HL-60 (cell line): Measurements from ENCODE around the gene SHB.
A peak's percentile ranks its signal among the peaks of the same experiment; 100 is the strongest.

Experiments
- DNase-seq, 2 experiments: peaks; one replicate each; pipeline ENCODE4 v3.0.0-alpha.2; 2010 to 2020; ENCODE audit warnings: low read depth in 1 of 2, low spot score in 1 of 2
- H3K27ac ChIP-seq: fragments of 250-450 bp; sonication (Bioruptor Pico); replicated peaks from 2 replicates; pipeline ENCODE4 v1.5.1; 2020; ENCODE audit warnings: mild to moderate bottlenecking, moderate library complexity
- H3K27me3 ChIP-seq: fragments of 250-450 bp; sonication (Bioruptor Pico); 2 replicates; pipeline ENCODE4 v1.5.1; 2021; ENCODE audit warnings: mild to moderate bottlenecking, moderate library complexity; ENCODE audit not compliant: insufficient read depth, poor library complexity, severe bottlenecking
- H3K4me3 ChIP-seq: replicated peaks from 2 replicates; pipeline ENCODE4 v1.5.1; 2011; ENCODE audit warnings: mild to moderate bottlenecking, control low read depth, low read length; ENCODE audit not compliant: insufficient read depth
- CTCF ChIP-seq: IDR thresholded peaks from one replicate; pipeline ENCODE4 v1.5.1; 2011; ENCODE audit warnings: low read length, control low read depth, inconsistent platforms; ENCODE audit not compliant: insufficient read depth
- GABPA ChIP-seq: IDR thresholded peaks from 2 replicates; pipeline ENCODE4 v1.6.1; 2012; ENCODE audit warnings: low read depth
- POLR2AphosphoS5 ChIP-seq: IDR thresholded peaks from 2 replicates; pipeline ENCODE4 v1.6.1; 2012; ENCODE audit warnings: low read depth
- REST ChIP-seq: IDR thresholded peaks from 2 replicates; pipeline ENCODE4 v1.6.1; 2012; ENCODE audit warnings: low read depth; ENCODE audit not compliant: insufficient replicate concordance
- SPI1 ChIP-seq: IDR thresholded peaks from 2 replicates; pipeline ENCODE4 v1.6.1; 2012; ENCODE audit warnings: low read depth, mild to moderate bottlenecking, borderline replicate concordance

Gene SHB

GRCh38 chr9:37920471-37921167 is 148.4 kb downstream of the SHB start:
- no peak overlapping the region for H3K4me3 ChIP-seq
- TF ChIP-seq GABPA = no peak
- TF ChIP-seq SPI1 = no peak
- TF ChIP-seq POLR2AphosphoS5 = no peak
- no peak for TF ChIP-seq CTCF
- TF ChIP-seq REST = no peak
- DNase-seq = peak in 1 of 2 experiments; percentile 36
- no peaks in the 10 kb centered on the region for H3K27me3 ChIP-seq
- no peak overlapping the region for H3K27ac ChIP-seq

GRCh38 chr9:37919956-37920335 is 149.1 kb downstream of the SHB start:
- no peaks in the 10 kb centered on the region for H3K27me3 ChIP-seq
- H3K27ac ChIP-seq = no peak overlapping the region
- TF ChIP-seq SPI1 (no peak), REST (no peak), GABPA (no peak), POLR2AphosphoS5 (no peak), CTCF (no peak)
- H3K4me3 ChIP-seq = no peak overlapping the region
- no peak for DNase-seq

- H3K27ac ChIP-seq = no peak overlapping the region
- TF ChIP-seq CTCF (no peak), GABPA (no peak), POLR2AphosphoS5 (no peak), REST (no peak), SPI1 (no peak)
- no peak for DNase-seq
- H3K27me3 ChIP-seq = no peaks in the 10 kb centered on the region
- H3K4me3 ChIP-seq = no peak overlapping the region
Measured at GRCh38 chr9:37919246-37919955, 149.6 kb downstream of the SHB start.
